ENCODE data around the gene ASAP3.

The ASAP3 gene

GRCh38 chr1:23483321-23484252 lies at the start of gene ASAP3:
Gene ASAP3, minus strand, starts transcription at chr1:23484179. Its CDS starts 46 bp downstream, at chr1:23484133.
- no peak for DNase-seq

- no peak for DNase-seq
Observed at GRCh38 chr1:23533246-23534023, 49.5 kb upstream of the ASAP3 start.

GRCh38 chr1:23531562-23532094 lies 47.6 kb upstream of the ASAP3 start:
- no peak for DNase-seq

GRCh38 chr1:23530747-23531561 lies 47.0 kb upstream of the ASAP3 start, which contains the start of gene E2F2:
Gene E2F2, minus strand, starts transcription at chr1:23531233. Its CDS starts 440 bp downstream, at chr1:23530793.
- DNase-seq: peak; percentile 57

GRCh38 chr1:23530087-23530746 lies 46.2 kb upstream of the ASAP3 start:
- no peak for DNase-seq

DNA sequence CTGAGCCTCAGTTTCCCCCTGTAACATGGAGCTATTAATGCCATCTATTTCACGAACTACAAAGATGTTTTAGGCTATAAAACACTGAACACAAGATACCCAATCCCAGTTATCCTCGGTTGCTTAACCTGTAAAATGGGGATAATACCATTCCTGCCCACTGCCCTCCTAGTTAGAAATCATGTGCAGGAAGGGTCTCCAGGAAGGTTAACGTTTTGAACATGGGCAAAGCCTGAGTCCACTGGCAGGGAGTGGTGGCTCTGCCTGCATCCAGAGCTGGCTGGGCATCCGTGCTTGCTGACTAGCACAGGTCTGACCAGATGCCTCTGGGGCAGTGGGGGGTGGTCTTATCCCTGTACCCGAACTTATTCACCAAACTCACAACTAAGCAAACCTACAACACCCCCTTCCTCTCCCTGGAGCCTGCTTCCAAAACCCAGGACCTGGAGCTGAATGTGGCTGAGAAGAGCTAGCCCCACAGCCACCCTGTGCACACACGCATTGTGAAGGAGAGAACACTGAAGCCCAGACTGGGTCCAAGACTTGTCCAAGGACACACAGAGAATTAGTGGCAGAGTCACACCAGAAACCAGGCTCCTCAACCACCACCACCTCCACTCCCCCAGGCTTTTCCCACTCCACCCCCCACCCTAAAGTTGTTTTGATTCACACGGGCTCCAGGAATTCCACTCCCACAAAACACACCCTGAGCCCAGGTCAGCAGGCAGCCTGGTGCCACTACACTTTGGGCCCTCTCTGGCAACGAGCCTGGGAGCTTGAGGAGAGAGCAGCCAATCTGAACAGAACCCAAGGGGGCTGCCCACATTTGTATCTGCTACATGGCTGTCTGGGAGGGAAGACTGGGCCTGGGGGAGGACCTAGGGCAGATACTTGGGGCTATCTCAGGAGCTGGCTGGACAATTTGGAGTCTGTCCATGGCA lies 45.4 kb upstream of the ASAP3 start:
- DNase-seq: no peak

- peak; percentile 22 for DNase-seq
Observed at GRCh38 chr1:23528250-23528978, 44.4 kb upstream of the ASAP3 start.

DNA sequence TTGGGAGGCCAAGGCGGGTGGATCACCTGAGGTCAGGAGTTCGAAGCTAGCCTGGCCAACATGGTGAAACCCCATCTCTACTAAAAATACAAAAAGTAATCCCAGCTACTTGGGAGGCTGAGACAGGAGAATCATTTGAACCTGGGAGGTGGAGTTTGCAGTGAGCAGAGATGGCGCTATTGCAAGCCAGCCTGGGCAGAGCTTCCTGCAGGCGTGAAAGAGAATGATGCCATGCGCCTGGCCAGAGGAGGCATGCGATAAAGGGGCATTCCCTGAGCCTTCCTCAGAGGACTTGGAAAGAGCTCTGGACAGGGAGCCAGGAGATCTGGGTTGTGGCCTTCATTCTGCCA lies 43.9 kb upstream of the ASAP3 start:
- no peak for DNase-seq

GRCh38 chr1:23527366-23527765 lies 43.4 kb upstream of the ASAP3 start:
- no peak for DNase-seq

- DNase-seq: no peak
Observed at GRCh38 chr1:23526329-23527041, 42.5 kb upstream of the ASAP3 start.

- no peak for DNase-seq
Observed at GRCh38 chr1:23525558-23526250, 41.7 kb upstream of the ASAP3 start.

GRCh38 chr1:23524716-23525401 lies 40.9 kb upstream of the ASAP3 start:
- DNase-seq: peak; percentile 41

GRCh38 chr1:23524163-23524562 lies 40.2 kb upstream of the ASAP3 start:
- DNase-seq: no peak

GRCh38 chr1:23522244-23522982 lies 38.4 kb upstream of the ASAP3 start:
- no peak for DNase-seq

DNA sequence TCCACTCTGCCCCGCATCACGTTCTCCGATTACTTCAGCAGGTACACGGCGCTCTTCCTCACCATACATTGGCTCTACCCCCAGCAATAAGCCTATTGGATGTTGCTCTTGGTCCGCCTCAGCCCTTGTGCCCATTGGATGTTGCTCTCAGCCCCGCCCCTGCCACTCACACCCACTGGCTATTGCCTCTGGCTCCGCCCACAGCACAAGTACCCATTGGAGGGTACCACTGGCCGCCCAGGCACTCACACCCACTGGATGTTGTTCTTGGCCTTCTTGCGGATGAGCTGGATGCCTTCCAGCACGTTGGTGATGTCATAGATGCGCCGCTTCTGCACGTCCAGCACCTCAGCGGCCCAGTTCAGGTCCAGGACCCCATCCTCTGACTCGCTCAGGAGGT lies 37.6 kb upstream of the ASAP3 start:
- no peak for DNase-seq

DNA sequence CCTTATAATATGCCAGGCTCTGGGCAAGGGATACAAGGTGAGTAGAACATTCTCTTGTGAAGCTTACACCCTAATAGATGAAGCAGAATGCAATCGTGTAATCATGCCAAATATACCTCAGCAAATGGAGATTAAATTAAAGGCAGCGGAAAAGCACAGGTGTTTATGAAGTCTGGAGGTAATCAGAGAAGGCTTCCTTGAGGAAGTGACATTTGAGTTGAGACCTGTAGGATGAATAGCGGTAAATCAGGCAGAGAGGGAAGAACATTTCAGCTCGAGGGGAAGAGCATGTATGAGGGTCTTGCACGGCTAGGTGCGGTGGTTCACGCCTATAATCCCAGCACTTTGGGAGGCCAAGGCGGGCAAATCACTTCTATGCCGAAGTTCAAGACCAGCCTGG lies 33.6 kb upstream of the ASAP3 start:
- no peak for DNase-seq

DNA sequence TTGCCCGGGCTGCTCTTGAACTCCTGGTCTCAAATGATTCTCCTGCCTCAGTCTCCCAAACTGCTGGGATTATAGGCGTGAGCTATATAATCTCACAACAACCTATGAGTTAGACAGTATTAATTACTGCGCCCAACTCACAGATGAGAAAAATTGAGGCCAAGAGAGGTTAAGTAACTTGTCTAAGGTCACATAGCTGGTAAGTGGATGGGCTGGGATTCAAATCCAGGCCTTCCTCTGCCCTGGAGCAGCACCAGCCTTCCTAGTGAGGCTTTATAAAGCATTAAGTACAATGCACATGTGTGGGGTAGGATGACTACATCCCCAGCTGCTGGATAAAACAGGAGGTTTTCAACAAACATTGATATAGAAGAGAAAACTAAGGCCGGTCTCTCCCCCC lies 31.9 kb upstream of the ASAP3 start:
- no peak for DNase-seq
